GM12874 (cell line): ENCODE results near the gene STARD10.

Source experiments
- CTCF ChIP-seq: IDR thresholded peaks from 2 replicates; pipeline ENCODE4 v1.5.1; 2011; ENCODE audit warnings: low read depth, mild to moderate bottlenecking, control low read depth, low read length, moderate library complexity; ENCODE audit not compliant: insufficient read depth

STARD10 gene

GRCh38 chr11:72759468-72759985, 34.3 kb downstream of the STARD10 start:
- TF ChIP-seq CTCF: no peak

- TF ChIP-seq CTCF: no peak
Observed at GRCh38 chr11:72758690-72759389, 35.0 kb downstream of the STARD10 start.

GRCh38 chr11:72758304-72758689, 35.5 kb downstream of the STARD10 start:
- no peak for TF ChIP-seq CTCF

GRCh38 chr11:72755713-72756285, 38.0 kb downstream of the STARD10 start:
- no peak for TF ChIP-seq CTCF

- TF ChIP-seq CTCF: no peak
Observed at GRCh38 chr11:72754544-72755155, 39.2 kb downstream of the STARD10 start.

GRCh38 chr11:72754149-72754543, 39.7 kb downstream of the STARD10 start:
- TF ChIP-seq CTCF: no peak

GRCh38 chr11:72753341-72754148, 40.3 kb downstream of the STARD10 start:
- no peak for TF ChIP-seq CTCF
